Epithelial cell of esophagus (primary cell): ENCODE results near the gene ANAPC13.

ENCODE experiments used
- DNase-seq: peaks from one replicate; pipeline ENCODE4 v3.0.0; 2010; ENCODE audit warnings: low read depth
- H3K4me3 ChIP-seq: 2 replicates; pipeline ENCODE4 v1.5.1; 2011; ENCODE audit warnings: mild to moderate bottlenecking, low read length, control low read depth
- TF ChIP-seq, protein P1 (sequence below): IDR thresholded peaks from 2 replicates; pipeline ENCODE4 v1.5.1; 2011; ENCODE audit warnings: low read depth, mild to moderate bottlenecking, low read length, control low read depth, inconsistent platforms; ENCODE audit not compliant: insufficient read depth; ENCODE audit errors: missing control alignments

ANAPC13 gene

DNA sequence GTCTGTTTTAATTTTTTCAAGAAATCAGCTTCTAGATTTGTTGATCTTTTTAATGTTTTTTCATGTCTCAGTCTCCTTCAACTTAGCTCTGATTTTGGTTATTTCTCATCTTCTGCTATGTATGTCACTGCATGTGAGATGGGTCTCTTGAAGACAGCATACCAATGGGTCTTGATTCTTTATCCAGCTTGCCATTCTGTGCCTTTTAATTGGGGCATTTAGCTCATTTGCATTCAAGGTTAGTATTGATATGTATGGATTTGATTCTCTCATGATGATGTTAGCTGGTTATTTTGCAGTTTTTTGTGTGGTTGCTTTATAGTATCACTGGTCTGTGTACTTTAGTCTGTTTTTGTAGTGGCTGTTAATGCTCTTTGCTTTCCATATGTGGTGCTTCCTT, 39.5 kb upstream of the ANAPC13 start:
- TF ChIP-seq, protein P1, sequence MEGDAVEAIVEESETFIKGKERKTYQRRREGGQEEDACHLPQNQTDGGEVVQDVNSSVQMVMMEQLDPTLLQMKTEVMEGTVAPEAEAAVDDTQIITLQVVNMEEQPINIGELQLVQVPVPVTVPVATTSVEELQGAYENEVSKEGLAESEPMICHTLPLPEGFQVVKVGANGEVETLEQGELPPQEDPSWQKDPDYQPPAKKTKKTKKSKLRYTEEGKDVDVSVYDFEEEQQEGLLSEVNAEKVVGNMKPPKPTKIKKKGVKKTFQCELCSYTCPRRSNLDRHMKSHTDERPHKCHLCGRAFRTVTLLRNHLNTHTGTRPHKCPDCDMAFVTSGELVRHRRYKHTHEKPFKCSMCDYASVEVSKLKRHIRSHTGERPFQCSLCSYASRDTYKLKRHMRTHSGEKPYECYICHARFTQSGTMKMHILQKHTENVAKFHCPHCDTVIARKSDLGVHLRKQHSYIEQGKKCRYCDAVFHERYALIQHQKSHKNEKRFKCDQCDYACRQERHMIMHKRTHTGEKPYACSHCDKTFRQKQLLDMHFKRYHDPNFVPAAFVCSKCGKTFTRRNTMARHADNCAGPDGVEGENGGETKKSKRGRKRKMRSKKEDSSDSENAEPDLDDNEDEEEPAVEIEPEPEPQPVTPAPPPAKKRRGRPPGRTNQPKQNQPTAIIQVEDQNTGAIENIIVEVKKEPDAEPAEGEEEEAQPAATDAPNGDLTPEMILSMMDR: no peak
- no peak overlapping the region for H3K4me3 ChIP-seq
- no peak for DNase-seq

GRCh38 chr3:134522541-134522940, 36.8 kb upstream of the ANAPC13 start:
- TF ChIP-seq, protein P1: no peak
- no peak overlapping the region for H3K4me3 ChIP-seq
- no peak for DNase-seq

DNA sequence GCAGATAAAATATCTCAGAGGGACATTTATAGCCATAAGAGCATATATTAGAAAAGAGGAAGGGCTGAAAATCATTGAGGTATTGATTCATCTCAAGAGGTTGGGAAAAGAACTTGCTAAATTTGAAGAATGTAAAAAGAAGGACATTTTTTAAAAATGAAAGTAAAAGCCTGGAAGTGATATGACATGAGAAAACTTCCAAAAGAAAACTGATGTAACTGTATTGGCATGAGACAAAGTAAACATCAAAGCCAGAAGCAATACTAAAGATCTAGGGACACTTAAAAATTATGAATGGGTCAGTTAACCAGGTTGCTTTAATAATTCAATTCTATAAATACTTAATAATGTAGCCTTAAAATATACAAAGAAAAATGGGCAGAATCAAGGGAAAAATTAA, 32.0 kb upstream of the ANAPC13 start:
- TF ChIP-seq, protein P1: no peak
- H3K4me3 ChIP-seq: no peak overlapping the region
- no peak for DNase-seq

- TF ChIP-seq, protein P1: no peak
- no peak for DNase-seq
- no peak overlapping the region for H3K4me3 ChIP-seq
These were observed 31.1 kb upstream of the ANAPC13 start for GRCh38 chr3:134516905-134517304.

- DNase-seq: no peak
- no peak overlapping the region for H3K4me3 ChIP-seq
- TF ChIP-seq, protein P1: no peak
These were observed 25.7 kb upstream of the ANAPC13 start for GRCh38 chr3:134511500-134511899.

DNA sequence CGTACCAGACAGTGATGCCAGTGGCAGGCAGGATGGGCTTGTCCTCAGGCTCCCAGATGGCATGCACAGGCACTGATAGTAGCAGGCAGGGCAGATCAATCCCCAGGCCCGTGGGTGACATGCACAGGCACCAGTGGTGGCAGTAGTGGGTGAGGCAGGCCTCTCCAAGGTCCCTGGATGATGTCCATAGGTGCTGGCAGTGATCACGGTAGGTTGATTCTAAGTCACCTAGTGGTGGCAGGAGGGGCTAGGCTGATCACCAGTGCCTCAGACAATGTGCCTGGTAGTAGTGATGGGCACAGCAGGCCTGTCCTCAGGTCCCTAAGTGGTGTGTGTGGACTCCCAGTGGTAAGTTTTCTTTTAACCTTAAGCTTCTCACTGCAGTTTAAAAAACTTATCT, 19.7 kb upstream of the ANAPC13 start:
- DNase-seq: no peak
- TF ChIP-seq, protein P1: no peak
- H3K4me3 ChIP-seq: no peak overlapping the region

- TF ChIP-seq, protein P1: no peak
- no peak overlapping the region for H3K4me3 ChIP-seq
- no peak for DNase-seq
These were observed 18.3 kb upstream of the ANAPC13 start for GRCh38 chr3:134504132-134504531.
